SK-N-SH treated with all-trans-retinoic acid at 6 μM for 48 hours (cell line): ENCODE results near the gene LTBP1.

ENCODE experiments used
- ATAC-seq: fragments of 200-7000 bp; cut with Tn5 transposase; 3 replicates; pipeline ENCODE4 v1.9.1; 2020; ENCODE audit warnings: mild to moderate bottlenecking, moderate library complexity
- ARNTL ChIP-seq: fragments of 450-650 bp; formaldehyde crosslinking; IDR thresholded peaks from 2 replicates; pipeline ENCODE4 v1.5.0; 2020; ENCODE audit warnings: low read depth, mild to moderate bottlenecking, moderate library complexity, borderline replicate concordance
- BACH2 ChIP-seq: fragments of 250-450 bp; sonication (Bioruptor Pico); IDR thresholded peaks from 2 replicates; pipeline ENCODE4 v1.9.0; 2021; ENCODE audit warnings: mild to moderate bottlenecking, borderline replicate concordance
- CREB5 ChIP-seq: fragments of 250-450 bp; sonication (Bioruptor Pico); IDR thresholded peaks from 2 replicates; pipeline ENCODE4 v1.5.1; 2020; ENCODE audit warnings: low read depth, mild to moderate bottlenecking, moderate library complexity
- CSDC2 ChIP-seq: fragments of 250-450 bp; sonication (Bioruptor Pico); IDR thresholded peaks from 2 replicates; pipeline ENCODE4 v1.5.0; 2020; ENCODE audit warnings: mild to moderate bottlenecking, moderate library complexity
- CSRNP3 ChIP-seq: fragments of 250-450 bp; sonication (Bioruptor Pico); IDR thresholded peaks from 2 replicates; pipeline ENCODE4 v1.5.1; 2021; ENCODE audit warnings: mild to moderate bottlenecking, moderate library complexity
- GLIS3 ChIP-seq: fragments of 250-450 bp; sonication (Bioruptor Pico); IDR thresholded peaks from 2 replicates; pipeline ENCODE4 v1.5.0; 2020; ENCODE audit warnings: mild to moderate bottlenecking, moderate library complexity
- ISL1 ChIP-seq: fragments of 250-450 bp; sonication (Bioruptor Pico); IDR thresholded peaks from 2 replicates; pipeline ENCODE4 v2.1.2; 2022; ENCODE audit warnings: mild to moderate bottlenecking, moderate library complexity
- PATZ1 ChIP-seq: fragments of 250-450 bp; sonication (Bioruptor Pico); IDR thresholded peaks from 2 replicates; pipeline ENCODE4 v1.8.0; 2020; ENCODE audit warnings: mild to moderate bottlenecking, moderate library complexity, borderline replicate concordance
- POU6F1 ChIP-seq: fragments of 250-450 bp; sonication (Bioruptor Pico); IDR thresholded peaks from 2 replicates; pipeline ENCODE4 v1.8.0; 2021; ENCODE audit warnings: low read depth, mild to moderate bottlenecking, moderate library complexity, borderline replicate concordance
- PPARA ChIP-seq: fragments of 250-450 bp; sonication (Bioruptor Pico); IDR thresholded peaks from 2 replicates; pipeline ENCODE4 v1.5.0; 2020; ENCODE audit warnings: mild to moderate bottlenecking, borderline replicate concordance
- RARB ChIP-seq: fragments of 250-450 bp; sonication (Bioruptor Pico); IDR thresholded peaks from 2 replicates; pipeline ENCODE4 v1.8.0; 2021; ENCODE audit warnings: mild to moderate bottlenecking, moderate library complexity
- SNAI2 ChIP-seq: fragments of 250-450 bp; sonication (Bioruptor Pico); IDR thresholded peaks from 2 replicates; pipeline ENCODE4 v1.5.0; 2020; ENCODE audit warnings: mild to moderate bottlenecking, moderate library complexity
- TCF4 ChIP-seq: fragments of 250-450 bp; sonication (Bioruptor Pico); IDR thresholded peaks from 2 replicates; pipeline ENCODE4 v1.8.0; 2021; ENCODE audit warnings: mild to moderate bottlenecking, moderate library complexity, borderline replicate concordance
- TOX ChIP-seq: fragments of 250-450 bp; sonication (Bioruptor Pico); IDR thresholded peaks from 2 replicates; pipeline ENCODE4 v1.8.0; 2021; ENCODE audit warnings: mild to moderate bottlenecking, moderate library complexity, borderline replicate concordance
- TSHZ2 ChIP-seq: fragments of 250-450 bp; sonication (Bioruptor Pico); IDR thresholded peaks from 2 replicates; pipeline ENCODE4 v1.5.0; 2020; ENCODE audit warnings: mild to moderate bottlenecking, moderate library complexity
- ZC3H10 ChIP-seq: fragments of 250-450 bp; sonication (Bioruptor Pico); IDR thresholded peaks from 2 replicates; pipeline ENCODE4 v1.5.1; 2021; ENCODE audit warnings: mild to moderate bottlenecking, moderate library complexity
- ZFP3 ChIP-seq: fragments of 250-450 bp; sonication (Bioruptor Pico); IDR thresholded peaks from 2 replicates; pipeline ENCODE4 v1.5.0; 2020; ENCODE audit warnings: mild to moderate bottlenecking, moderate library complexity
- ZFP30 ChIP-seq: fragments of 450-650 bp; formaldehyde crosslinking; IDR thresholded peaks from 2 replicates; pipeline ENCODE4 v1.5.0; 2022; ENCODE audit warnings: mild to moderate bottlenecking, moderate library complexity
- ZNF565 ChIP-seq: fragments of 450-650 bp; formaldehyde crosslinking; conservative IDR thresholded peaks from 2 replicates; pipeline ENCODE4 v1.5.0; 2020; ENCODE audit warnings: low read depth, mild to moderate bottlenecking, moderate library complexity
- ZNF70 ChIP-seq: fragments of 450-650 bp; formaldehyde crosslinking; IDR thresholded peaks from 2 replicates; pipeline ENCODE4 v1.5.0; 2020; ENCODE audit warnings: mild to moderate bottlenecking, moderate library complexity
- ZNF8 ChIP-seq: fragments of 450-650 bp; formaldehyde crosslinking; IDR thresholded peaks from 2 replicates; pipeline ENCODE4 v1.5.0; 2020; ENCODE audit warnings: mild to moderate bottlenecking, moderate library complexity

The LTBP1 gene

GRCh38 chr2:33339269-33339668, 392.5 kb downstream of the LTBP1 start:
- no peak for ATAC-seq
- TF ChIP-seq GLIS3 (CRISPR knock-in tag): no peak
- TF ChIP-seq ZFP3 (CRISPR knock-in tag): no peak
- TF ChIP-seq SNAI2: no peak
- no peak for TF ChIP-seq PATZ1 (CRISPR knock-in tag)
- no peak for TF ChIP-seq ARNTL (CRISPR knock-in tag)
- TF ChIP-seq TCF4 (CRISPR knock-in tag): no peak
- TF ChIP-seq RARB: no peak
- TF ChIP-seq PPARA: no peak
- TF ChIP-seq BACH2 (CRISPR knock-in tag): no peak
- TF ChIP-seq CSDC2: no peak
- TF ChIP-seq TOX (CRISPR knock-in tag): no peak
- TF ChIP-seq ISL1 (CRISPR knock-in tag): no peak
- TF ChIP-seq ZNF8: no peak
- TF ChIP-seq ZNF70 (CRISPR knock-in tag): no peak
- no peak for TF ChIP-seq CREB5 (CRISPR knock-in tag)
- TF ChIP-seq ZNF565 (CRISPR knock-in tag): no peak
- no peak for TF ChIP-seq POU6F1 (CRISPR knock-in tag)

GRCh38 chr2:33340280-33340679, 393.5 kb downstream of the LTBP1 start:
- ATAC-seq: no peak
- TF ChIP-seq ZNF8: no peak
- no peak for TF ChIP-seq ARNTL (CRISPR knock-in tag)
- TF ChIP-seq CSDC2: no peak
- no peak for TF ChIP-seq TOX (CRISPR knock-in tag)
- no peak for TF ChIP-seq CSRNP3
- no peak for TF ChIP-seq ZFP3 (CRISPR knock-in tag)
- no peak for TF ChIP-seq GLIS3 (CRISPR knock-in tag)
- no peak; the same call in 1 of the 2 replicates for TF ChIP-seq ZNF70 (CRISPR knock-in tag)
- TF ChIP-seq CREB5 (CRISPR knock-in tag): no peak
- TF ChIP-seq ZFP30 (CRISPR knock-in tag): no peak
- TF ChIP-seq ZC3H10 (CRISPR knock-in tag): no peak
- TF ChIP-seq BACH2 (CRISPR knock-in tag): no peak
- no peak for TF ChIP-seq PPARA
- TF ChIP-seq TSHZ2 (CRISPR knock-in tag): no peak
- TF ChIP-seq, all 23 proteins: peak for 0
